GM21423 (cell line): ENCODE results near the gene SNX2.
"Not testable (repeated sequence)": the region's sequence is repeated elsewhere in the genome, so short reads cannot be mapped to it uniquely, and the experiment has no call there.

Source experiments
- ATAC-seq: cut with Tn5 transposase; IDR thresholded peaks from one replicate; pipeline ENCODE4 v1.9.1; 2021; ENCODE audit warnings: mild to moderate bottlenecking, moderate library complexity; ENCODE audit not compliant: unreplicated experiment

The SNX2 gene

DNA sequence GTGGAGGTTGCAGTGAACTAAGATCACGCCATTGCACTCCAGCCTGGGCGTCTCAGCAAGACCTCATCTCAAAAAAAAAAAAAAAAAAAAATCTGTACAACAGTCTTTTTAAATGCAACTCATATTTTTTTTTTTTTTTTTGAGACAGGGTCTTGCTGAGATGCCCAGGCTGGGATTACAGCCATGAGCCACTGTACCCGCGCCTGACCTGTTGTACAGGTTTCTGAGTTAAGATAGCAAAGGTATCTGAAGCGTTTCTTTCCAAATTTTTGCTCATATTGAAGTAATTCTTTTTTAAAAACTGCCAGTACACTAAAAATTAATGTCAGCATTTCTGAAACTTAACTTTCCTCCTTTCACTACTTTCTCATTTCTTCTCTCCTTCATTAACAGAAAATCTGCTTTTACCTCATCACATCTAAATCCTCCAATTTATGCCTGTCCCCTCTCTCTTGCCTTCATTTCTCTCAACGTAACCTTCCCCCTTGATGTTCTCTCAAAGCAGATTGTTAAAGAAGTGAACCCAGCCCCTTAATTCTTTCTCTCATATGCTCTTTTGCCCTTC lies 67.2 kb downstream of the SNX2 start:
- no peak for ATAC-seq

DNA sequence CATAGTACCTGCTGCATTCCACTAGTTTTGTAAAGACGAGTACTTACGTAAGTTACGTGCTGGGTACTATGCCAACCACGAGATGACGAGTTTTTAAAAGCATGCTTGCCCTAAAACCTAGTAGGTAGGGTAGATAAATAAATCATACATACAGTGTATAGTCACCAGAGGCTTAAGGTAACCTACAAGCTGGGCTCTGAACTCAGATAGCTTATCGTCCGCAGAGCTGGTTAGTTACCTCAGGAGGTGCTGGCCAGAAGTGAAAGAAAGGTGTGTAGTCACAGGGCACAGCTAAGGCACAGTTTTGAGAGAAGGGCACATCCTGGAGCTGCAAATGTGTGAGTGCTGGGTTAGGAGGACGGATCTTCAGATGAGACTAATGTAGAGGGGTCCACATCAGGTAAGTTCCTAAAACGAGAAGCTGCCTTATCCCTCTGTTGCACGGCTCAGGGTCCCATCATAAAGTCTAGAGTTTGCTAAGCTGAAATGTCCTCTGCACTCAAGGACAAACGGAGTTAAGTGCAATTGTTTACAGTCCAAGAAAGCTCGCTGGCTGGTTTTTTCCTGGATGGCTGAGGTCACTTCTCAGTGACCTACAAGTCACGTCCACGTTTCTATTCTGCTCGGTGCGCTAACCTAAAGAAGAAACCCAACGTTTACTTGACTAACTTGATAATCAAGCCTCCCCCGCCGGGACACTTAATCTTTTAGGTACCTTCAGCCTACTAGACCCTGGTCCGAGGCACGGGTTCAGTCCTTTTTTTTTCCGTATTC lies 69.4 kb downstream of the SNX2 start:
- ATAC-seq: no peak

- ATAC-seq: peak; percentile 36
Measured at GRCh38 chr5:122844910-122845228, 70.0 kb downstream of the SNX2 start.

DNA sequence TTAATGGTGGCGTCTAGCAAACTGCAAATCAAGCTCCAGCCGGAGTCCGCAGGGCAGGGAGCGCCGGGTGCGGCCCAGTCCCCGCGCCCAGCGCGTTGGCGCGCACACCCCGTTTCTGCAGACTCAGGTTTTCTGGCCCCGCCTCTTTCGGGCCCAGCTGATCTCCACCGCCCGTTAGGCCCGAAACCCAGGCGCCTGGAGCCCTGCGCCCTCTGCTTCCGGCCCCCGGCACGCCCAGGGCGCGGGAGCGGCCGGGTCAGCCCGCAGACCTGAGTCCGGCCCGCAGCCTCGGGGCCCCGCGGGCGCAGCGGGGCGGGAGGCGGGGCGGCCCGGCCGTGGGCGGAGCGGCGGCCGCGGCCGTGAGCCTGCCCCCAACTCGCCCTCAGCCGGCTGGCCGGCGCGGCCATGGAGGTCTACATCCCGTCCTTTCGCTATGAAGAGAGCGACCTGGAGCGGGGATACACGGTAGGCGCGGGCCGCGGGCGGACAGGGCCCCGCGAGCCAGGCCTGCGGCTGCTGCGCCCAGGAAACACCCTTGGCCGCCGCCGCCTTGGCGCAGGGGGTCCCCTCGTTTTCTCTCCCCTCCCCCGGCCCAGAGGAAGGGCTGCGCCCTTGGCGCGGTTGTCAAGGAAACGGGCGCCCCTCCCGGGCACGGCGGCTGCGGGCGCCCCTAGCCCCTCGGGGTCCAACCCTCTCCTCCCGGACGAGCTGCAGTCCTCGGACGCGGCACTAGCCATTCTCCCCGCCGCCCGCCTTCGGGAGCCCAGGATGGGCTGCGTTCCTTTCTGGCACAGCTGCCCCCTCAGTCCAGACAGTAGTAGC lies 70.6 kb downstream of the SNX2 start, which contains the start of gene SNX24:
Gene SNX24, plus strand, starts transcription at position 385 of the 822 bp plus-strand sequence. Its CDS starts 21 bp downstream, at position 406.
- peak; percentile 84 for ATAC-seq

- no peak for ATAC-seq
Measured at GRCh38 chr5:122846051-122846550, 71.2 kb downstream of the SNX2 start.

DNA sequence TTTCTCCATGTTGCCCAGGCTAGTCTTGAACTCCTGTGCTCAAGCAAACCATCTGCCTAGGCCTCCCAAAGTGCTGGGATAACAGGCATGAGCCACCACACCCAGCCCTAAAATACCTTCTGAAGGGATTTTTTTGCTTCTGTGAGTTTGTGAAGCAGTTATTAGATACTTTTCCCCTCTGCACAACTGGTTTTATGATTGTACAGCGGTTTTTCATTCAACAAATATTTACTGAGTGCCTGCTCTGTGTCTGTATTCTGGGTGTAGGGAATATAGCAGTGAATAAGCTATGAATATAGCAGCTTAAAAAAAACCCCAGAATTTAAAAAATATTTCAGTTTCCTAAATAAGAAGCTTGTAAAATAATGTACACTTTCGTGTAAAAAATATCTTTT lies 72.8 kb downstream of the SNX2 start:
- no peak for ATAC-seq

DNA sequence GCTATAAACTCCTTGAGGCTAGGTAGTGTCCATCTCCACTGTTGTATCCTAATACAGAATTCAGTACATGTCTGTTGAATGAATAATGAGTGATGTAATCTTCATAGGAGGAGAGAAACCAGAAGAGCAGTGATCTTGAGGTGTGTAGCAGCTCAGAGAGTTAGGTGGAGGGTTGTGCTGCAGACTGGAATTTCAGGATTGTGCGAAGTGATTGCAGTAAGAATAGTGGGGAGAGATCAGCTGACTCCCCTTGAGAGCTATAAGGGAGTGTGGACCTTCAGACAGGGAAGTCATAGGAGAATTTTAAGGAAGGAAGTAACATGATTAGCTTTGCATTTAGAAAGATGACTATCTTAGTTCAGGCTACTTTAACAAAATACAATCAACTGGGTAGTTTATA lies 74.9 kb downstream of the SNX2 start:
- no peak for ATAC-seq

DNA sequence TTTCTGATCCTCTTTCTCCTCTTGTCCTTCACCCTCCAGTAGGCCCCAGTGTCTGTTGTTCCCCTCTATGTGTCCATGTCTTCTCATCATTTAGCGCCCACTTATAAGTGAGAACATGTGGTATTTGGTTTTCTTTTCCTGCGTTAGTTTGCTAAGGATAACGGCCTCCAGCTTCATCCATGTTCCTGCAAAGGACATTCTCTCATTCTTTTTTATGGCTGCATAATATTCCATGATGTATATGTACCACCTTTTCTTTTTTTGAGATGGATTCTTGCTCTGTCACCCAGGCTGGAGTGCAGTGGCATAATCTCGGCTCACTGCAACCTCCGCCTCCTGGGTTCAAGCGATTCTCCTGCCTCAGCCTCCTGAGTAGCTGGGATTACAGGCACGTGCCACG lies 82.7 kb downstream of the SNX2 start:
- ATAC-seq: not testable (repeated sequence)

DNA sequence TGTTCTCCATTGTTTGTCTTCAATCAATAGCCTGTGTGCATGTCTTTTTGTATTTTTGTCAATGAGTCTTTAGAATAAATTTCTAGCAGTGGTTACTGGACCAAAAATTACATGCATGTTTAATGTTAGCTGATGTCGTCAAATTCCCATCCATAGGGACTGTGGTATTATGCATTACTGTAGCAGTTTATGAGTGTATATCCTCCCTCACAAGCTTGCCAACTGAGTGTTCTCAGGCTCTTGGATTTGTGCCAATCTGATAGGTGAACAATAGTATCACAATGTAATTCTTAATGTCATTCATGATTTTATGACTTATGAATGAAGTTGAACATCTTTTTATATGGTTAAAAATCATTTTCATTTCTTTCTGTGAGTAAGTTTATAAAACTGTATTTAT lies 83.6 kb downstream of the SNX2 start:
- ATAC-seq: no peak

DNA sequence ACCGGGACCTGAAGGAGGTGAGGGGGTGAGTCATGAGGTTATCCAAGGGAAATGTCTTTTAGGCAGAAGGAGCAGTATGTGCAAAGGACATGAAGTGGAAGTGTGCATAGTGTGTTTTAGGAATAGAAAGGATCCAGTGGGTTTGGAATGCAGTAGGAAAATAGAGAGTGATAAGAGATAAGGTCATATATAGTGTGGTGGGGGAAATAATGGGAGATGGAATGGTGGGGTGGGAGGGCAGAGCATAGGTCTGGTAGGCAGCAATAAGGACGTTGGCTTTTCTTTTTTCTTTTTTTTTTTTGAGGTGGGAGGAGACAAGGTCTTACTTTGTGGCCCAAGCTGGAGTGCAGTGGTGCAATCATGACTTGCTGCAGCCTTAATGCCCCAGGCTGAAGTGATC lies 88.4 kb downstream of the SNX2 start:
- no peak for ATAC-seq

DNA sequence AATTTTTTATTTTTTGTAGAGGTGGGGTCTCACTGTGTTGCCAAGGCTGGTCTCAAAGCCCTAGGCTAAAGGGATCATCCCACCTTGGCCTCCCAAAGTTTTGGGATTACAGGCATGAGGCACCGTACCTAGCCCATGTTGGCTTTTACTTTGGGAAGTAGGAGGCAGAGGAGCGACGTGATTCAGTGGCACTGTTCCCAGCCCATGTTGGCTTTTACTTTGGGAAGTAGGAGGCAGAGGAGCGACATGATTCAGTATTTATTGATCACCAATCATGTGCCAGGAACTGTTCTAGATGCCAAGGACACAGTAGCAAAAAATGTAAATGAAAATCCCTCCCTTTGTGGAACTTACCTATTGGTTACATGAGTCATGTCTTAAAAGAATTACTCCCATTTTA lies 88.8 kb downstream of the SNX2 start:
- no peak for ATAC-seq

GRCh38 chr5:122864400-122864799 lies 89.5 kb downstream of the SNX2 start:
- no peak for ATAC-seq

DNA sequence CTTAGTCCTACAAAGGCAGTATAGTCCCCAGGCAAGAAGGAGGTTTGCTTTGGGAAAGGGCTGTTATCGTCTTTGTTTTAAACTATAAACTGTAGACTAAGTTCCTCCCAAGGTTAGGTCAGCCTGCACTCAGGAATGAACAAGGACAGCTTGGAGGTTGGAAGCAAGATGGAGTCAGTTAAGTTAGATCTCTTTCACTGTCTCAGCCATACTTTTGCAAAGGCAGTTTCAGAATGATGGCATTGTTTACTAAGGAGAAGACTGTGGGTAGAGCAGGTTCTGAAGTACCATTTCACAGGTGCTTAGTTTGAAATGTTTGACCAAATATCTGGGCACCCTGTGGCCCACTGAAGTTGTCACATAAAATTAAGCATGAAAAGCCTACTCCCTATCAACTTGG lies 90.0 kb downstream of the SNX2 start:
- ATAC-seq: no peak

DNA sequence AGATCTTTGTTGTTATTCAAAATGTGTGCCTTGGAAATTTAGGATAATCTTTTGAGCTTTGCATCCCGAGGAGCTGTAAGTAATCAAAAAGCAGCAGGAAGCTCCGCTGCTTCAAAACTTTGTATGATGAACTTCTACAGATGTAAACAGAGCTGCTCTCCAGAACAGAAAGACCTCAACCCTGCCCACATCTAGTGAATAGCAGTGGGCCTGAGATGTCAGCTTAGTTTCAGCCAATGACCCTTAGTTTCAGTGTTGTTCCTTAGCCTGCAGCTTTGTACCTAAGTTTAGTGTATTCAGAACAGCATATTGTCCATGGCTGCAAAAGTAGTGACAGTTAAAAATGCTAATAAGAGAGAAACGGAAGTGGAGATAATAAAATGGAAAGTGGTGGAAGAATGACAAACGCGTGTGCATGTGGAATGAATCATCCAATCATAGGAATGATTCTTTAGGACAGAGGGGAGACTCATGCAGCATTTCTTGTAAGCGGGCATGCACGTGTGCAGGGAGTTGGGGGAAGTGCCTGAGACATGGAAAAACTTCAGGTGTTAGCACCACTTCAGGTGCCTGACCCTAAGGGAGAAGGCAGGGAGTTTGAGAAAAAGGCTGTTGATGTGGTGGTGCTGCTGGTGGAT lies 95.5 kb downstream of the SNX2 start:
- no peak for ATAC-seq

GRCh38 chr5:122871661-122872060 lies 96.8 kb downstream of the SNX2 start:
- ATAC-seq: no peak

GRCh38 chr5:122874179-122874875 lies 99.4 kb downstream of the SNX2 start:
- no peak for ATAC-seq

GRCh38 chr5:122877518-122877917 lies 102.6 kb downstream of the SNX2 start:
- peak; percentile 59 for ATAC-seq

- ATAC-seq: no peak
Measured at GRCh38 chr5:122879076-122879475, 104.2 kb downstream of the SNX2 start.
